GM21360 (cell line): Measurements from ENCODE around the gene ECPAS.
"Not testable (repeated sequence)": the region's sequence is repeated elsewhere in the genome, so short reads cannot be mapped to it uniquely, and the experiment has no call there.

Experiments used
- ATAC-seq: cut with Tn5 transposase; IDR thresholded peaks from one replicate; pipeline ENCODE4 v1.9.1; 2021; ENCODE audit warnings: mild to moderate bottlenecking, moderate library complexity; ENCODE audit not compliant: unreplicated experiment

ECPAS gene

GRCh38 chr9:111483858-111484571, at the start of gene ECPAS:
ECPAS (minus strand) TSS chr9:111484383; CDS start chr9:111472918, 11,465 bp downstream.
- ATAC-seq = peak; percentile 65

GRCh38 chr9:111533099-111533790, 49.1 kb upstream of the ECPAS start:
- no peak for ATAC-seq

DNA sequence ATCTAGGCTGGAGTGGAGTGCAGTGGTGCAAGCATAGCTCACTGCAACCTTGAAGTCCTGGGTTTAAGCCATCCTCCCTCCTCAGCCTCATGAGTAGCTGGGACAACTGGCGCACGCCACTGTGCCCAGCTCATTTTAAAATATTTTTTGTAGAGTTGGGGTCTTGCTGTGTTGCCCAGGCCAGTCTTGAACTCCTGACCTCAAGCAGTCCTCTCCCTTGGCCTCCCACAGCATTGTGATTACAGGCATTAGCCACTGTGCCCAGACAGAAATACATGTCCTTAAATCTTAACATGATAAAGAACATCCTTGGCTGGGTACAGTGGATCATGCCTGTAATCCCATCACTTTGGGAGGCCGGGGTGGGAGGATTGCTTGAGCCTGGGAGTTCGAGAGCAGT, 47.5 kb upstream of the ECPAS start:
- ATAC-seq = no peak

- ATAC-seq = no peak
Measured at GRCh38 chr9:111529787-111530186, 45.6 kb upstream of the ECPAS start.

DNA sequence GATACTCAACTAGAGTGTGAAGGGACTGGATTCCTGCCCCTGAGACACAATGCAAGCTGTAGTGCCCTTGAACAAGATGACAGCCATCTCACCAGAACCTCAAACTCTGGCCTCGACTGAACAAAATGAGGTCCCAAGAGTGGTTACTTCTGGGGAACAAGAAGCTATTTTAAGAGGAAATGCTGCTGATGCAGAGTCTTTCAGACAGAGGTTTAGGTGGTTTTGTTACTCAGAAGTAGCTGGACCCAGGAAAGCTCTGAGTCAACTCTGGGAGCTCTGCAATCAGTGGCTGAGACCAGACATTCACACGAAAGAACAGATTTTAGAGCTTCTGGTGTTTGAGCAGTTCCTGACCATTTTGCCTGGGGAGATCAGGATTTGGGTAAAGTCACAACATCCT, 43.2 kb upstream of the ECPAS start:
- ATAC-seq = no peak

DNA sequence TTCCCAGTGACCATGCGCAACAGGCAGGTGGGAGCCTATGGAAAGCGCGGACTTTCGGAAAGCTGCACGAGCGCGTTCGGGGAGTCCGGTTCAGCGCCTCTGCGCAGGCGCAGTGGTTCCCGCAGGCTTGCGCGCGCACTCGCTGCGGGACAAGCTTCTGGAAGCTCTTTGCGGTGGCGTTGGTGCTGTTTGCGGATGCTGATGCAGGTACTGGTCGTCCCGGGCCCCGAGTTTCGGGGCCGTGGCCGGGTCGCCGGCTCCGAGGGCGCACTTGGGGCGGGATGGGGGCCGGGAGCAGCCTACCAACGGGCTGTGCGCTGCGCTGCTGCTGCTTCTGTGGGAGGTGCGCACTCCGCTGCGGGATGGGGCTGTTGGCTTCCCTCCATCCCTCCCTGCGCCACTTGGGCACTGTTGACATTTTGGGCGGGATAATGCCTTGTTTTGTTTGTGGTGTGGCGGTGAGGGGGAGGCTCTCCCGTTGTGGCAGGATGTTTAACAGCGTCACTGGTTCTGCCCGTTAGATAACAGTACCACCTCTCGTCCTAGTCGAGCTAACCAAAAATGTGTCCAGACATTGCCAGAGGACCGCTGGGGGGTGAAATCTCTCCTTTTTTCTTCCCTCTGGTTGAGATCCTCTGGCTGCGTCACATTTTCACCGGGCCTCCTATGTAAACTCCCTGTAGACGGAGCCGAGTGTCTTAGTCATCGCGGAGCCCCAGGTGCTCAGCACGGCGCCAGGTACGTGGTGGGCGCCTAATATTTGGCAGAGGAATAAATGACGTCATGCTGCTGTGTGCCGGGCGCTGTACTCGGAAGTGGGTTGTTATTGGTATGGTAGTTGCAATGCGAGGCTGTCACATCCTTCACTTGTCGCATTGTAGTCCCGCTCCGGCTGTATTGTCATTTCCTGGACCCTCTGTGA, 41.1 kb upstream of the ECPAS start, which contains the start of gene ZNF483:
Gene ZNF483 (plus strand): TSS at position 124 of the 922 bp plus-strand sequence. CDS start 2,217 bp downstream, outside the sequence.
- peak; percentile 50 for ATAC-seq

DNA sequence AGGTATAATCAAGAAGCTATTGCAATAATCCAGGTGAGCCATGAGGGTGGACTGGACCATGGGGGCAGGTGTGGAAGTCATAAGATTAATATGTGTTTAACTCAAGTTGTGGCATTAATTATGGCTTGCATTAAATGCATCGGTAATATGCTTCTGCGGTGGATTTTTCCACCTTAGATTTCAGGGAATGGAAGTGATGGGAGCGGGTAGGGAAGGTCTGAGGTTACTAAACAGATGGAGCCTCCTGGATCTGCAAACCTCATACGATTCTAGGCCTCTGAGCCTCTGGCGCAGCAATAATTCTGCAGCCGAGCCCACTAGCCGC, 40.5 kb upstream of the ECPAS start:
- ATAC-seq = no peak

DNA sequence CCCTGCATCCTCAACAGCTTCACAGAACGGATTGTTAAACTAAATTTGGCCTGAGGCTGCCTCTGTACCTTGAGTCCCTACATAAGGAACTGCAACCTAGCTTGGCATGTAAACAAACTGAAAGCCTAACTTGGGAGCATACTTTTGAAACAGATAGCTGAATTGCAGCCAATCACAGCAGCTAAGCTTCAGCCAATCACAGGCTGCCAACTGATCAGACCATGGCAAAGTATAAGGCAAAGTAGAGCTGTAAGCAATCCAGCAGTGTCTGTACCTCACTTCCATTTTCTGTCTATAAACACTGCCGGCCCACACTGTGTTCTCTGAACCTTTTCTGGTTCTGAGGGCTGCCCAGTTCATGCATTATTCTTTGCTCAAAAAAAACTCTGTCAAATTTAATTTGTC, 31.9 kb upstream of the ECPAS start:
- ATAC-seq = no peak

DNA sequence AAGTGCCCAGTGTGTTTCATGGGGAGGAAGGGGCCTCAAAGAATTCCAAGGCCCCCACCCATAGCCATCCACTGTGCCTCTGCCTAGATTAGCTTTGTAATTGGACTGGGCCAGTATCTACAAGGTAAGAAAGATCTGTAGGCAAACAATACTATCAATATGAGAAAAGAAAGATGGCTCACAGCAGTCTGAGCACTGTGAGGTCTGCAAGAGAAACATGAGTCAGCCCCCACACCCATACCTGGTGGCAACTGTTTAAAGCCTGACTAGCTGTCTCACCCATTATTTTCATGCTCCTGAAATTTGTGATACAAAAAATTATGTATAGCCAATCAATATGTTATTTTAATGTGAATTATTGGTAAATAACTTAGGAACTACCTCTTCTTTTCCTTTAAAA, 30.8 kb upstream of the ECPAS start:
- ATAC-seq = no peak

GRCh38 chr9:111511581-111511980, 27.4 kb upstream of the ECPAS start:
- ATAC-seq = not testable (repeated sequence)

DNA sequence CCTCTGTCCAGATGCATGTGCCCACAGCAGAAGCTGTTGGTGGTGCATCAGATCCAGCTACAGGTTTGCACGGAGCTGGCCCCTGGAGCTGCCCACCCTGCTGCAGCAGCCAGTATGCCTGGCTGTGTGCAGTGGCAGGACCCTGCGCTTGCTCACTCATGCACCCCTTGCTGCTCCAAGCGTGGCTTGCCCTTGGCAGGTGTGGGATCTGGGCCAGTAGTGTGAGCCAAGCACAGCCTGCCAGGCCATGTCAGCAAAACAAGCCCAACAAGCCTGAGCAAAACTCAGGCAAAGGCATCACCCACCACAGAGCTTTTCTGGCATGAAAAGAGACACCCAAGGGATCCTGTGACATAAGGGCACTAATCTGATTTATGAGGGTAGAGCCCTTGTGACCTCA, 18.3 kb upstream of the ECPAS start:
- no peak for ATAC-seq

- no peak for ATAC-seq
Measured at GRCh38 chr9:111501648-111502047, 17.5 kb upstream of the ECPAS start.

DNA sequence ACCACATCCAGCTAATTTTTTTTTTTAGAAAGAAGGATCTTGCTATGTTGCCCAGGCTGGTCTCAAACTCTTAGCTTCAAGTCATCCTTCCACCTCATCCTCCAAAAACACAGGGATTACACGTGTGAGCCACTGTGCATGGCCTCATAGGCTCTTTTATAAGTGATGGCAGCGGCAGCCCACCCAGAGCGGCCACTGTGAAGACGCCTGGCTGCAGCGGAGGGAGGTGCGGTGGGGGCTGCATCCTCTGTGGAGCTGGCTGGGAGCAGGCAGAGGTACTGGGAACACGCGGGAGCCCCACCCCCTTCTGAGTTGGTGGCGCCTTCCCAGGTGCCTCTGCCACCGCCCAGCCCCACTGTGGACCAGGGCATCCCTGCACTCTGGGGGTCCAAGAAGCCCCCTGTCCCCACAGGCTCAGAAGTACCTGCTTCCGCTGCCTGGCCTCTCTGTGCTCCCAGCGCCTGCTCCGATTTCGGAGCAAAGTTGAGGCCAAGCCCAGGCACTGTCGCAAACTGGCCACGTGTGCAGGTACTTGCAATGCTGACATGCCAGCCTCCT, 16.9 kb upstream of the ECPAS start:
- ATAC-seq = no peak

GRCh38 chr9:111497196-111497595, 13.0 kb upstream of the ECPAS start:
- not testable (repeated sequence) for ATAC-seq

DNA sequence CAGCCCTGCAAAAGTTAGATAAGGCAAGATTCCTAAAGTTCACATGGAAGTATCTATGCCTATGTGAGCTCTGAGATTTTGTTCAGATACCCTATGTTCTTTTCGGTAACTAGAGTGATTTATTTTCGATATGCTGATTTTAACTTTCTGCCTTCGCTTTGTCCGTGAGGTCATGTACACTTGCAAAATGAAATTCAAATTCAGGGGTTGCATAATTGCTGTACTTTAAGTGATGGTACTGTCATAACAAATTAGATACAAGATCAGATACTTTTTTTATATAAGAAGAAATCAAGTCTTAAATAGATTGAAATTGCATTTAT, 350 bp upstream of the ECPAS start:
- ATAC-seq = no peak

GRCh38 chr9:111483439-111483857, 735 bp downstream of the ECPAS start:
- ATAC-seq = peak; percentile 29

GRCh38 chr9:111482694-111483438, 1.3 kb downstream of the ECPAS start:
- ATAC-seq = peak; percentile 47

GRCh38 chr9:111481885-111482636, 2.1 kb downstream of the ECPAS start:
- ATAC-seq = no peak

- no peak for ATAC-seq
Measured at GRCh38 chr9:111477677-111478076, 6.5 kb downstream of the ECPAS start.

- no peak for ATAC-seq
Measured at GRCh38 chr9:111475195-111475594, 9.0 kb downstream of the ECPAS start.
